Activated CD8-positive, alpha-beta T cell treated with anti-CD3 and anti-CD28 coated beads for 36 hours (primary cell): ENCODE data around the gene ADAMTS9. TPM values are rescaled to one million over a fixed set of nuclear protein-coding genes. Genes with fewer than 3 reads are reported as not detected.

Experiments used
- ATAC-seq: fragments of 200-7000 bp; cut with Tn5 transposase; one replicate; pipeline ENCODE4 v1.10.0; 2021; ENCODE audit warnings: mild to moderate bottlenecking, moderate library complexity
- CTCF ChIA-PET: fragments of 350-600 bp; sonication (Branson Sonifier 250); formaldehyde crosslinking; loops from one replicate; lab custom pipeline; 2021; ENCODE audit warnings: antibody characterized with exemption; lab: Charles Lee
- POLR2A ChIA-PET: fragments of 350-600 bp; sonication (Branson Sonifier 250); formaldehyde crosslinking; loops from one replicate; lab custom pipeline; 2021; ENCODE audit warnings: antibody characterized with exemption; lab: Charles Lee
- DNase-seq: peaks from one replicate; pipeline ENCODE4 v3.0.0-alpha.2; 2020
- H3K27ac Mint-ChIP-seq: one replicate; pipeline ENCODE4 v1.8.0; 2021; ENCODE audit warnings: mild to moderate bottlenecking, mixed read lengths
- H3K27me3 Mint-ChIP-seq: one replicate; pipeline ENCODE4 v1.8.0; 2021; ENCODE audit warnings: mixed read lengths
- H3K36me3 Mint-ChIP-seq: one replicate; pipeline ENCODE4 v1.8.0; 2021; ENCODE audit warnings: low read depth, mixed read lengths
- H3K4me1 Mint-ChIP-seq: one replicate; pipeline ENCODE4 v1.8.0; 2021; ENCODE audit warnings: low read depth, mixed read lengths
- H3K4me3 Mint-ChIP-seq: one replicate; pipeline ENCODE4 v1.8.0; 2021; ENCODE audit warnings: mild to moderate bottlenecking, moderate library complexity, mixed read lengths
- H3K9me3 Mint-ChIP-seq: one replicate; pipeline ENCODE4 v1.8.0; 2021; ENCODE audit warnings: mixed read lengths
- intact Hi-C: fragments of 100-400 bp; cut with micrococcal nuclease; formaldehyde crosslinking; loops from one replicate; pipeline ENCODE4 v1.10.0; 2022
- total RNA-seq, 2 experiments: library from RNA; stranded (reverse); gene quantifications; one replicate each; pipeline ENCODE4 v1.2.3, GENCODE V29; 2021
- TF ChIP-seq, protein P1 (sequence below): fragments of 200-600 bp; IDR thresholded peaks from one replicate; pipeline ENCODE4 v1.8.0; 2022; ENCODE audit warnings: antibody characterized with exemption, mild to moderate bottlenecking

ADAMTS9 gene
- total RNA-seq, 2 experiments from 2014 or later = not detected

- ChIA-PET CTCF (interaction anchor here (1.0 kb wide), 1 partner anchor 443 kb away, joined by 5 read pairs; no protein-coding TSS in a partner anchor), POLR2A (no interaction called here)
- H3K36me3 Mint-ChIP-seq = no peaks in the 10 kb centered on the region
- ATAC-seq = no peak
- H3K4me3 Mint-ChIP-seq = no peak overlapping the region
- H3K4me1 Mint-ChIP-seq = no peaks in the 10 kb centered on the region
- peaks cover 23% of the 10 kb centered on the region for H3K27me3 Mint-ChIP-seq
- H3K9me3 Mint-ChIP-seq = no peaks in the 10 kb centered on the region
- TF ChIP-seq, protein P1, sequence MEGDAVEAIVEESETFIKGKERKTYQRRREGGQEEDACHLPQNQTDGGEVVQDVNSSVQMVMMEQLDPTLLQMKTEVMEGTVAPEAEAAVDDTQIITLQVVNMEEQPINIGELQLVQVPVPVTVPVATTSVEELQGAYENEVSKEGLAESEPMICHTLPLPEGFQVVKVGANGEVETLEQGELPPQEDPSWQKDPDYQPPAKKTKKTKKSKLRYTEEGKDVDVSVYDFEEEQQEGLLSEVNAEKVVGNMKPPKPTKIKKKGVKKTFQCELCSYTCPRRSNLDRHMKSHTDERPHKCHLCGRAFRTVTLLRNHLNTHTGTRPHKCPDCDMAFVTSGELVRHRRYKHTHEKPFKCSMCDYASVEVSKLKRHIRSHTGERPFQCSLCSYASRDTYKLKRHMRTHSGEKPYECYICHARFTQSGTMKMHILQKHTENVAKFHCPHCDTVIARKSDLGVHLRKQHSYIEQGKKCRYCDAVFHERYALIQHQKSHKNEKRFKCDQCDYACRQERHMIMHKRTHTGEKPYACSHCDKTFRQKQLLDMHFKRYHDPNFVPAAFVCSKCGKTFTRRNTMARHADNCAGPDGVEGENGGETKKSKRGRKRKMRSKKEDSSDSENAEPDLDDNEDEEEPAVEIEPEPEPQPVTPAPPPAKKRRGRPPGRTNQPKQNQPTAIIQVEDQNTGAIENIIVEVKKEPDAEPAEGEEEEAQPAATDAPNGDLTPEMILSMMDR = no peak
- no peak overlapping the region for H3K27ac Mint-ChIP-seq
- intact Hi-C loops = no loop called here
- DNase-seq = no peak
These were observed 214.3 kb downstream of the ADAMTS9 start for GRCh38 chr3:64473466-64473865.

DNA sequence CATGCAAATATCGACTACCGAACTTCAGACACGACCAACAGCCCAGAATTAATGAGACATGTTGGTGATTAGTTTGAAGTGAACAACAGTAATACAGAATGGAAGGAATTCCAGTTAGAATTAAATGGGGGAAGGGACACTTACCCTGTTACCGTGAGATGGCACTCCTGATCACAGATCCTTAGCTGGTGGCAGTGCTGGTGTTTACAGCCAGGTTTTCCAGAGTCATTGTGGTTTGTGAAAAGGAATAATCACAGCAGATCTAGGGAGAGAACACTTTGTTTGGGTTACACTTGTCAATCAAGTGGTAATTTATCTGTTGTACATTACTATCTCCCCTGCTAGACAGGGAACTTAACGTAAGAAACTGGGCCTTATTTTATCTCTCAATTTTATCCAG is 217.4 kb downstream of the ADAMTS9 start:
- Mint-ChIP-seq H3K4me1 (no peaks in the 10 kb centered on the region), H3K27me3 (peaks cover 23% of the 10 kb centered on the region), H3K4me3 (no peak overlapping the region), H3K9me3 (no peaks in the 10 kb centered on the region), H3K36me3 (no peaks in the 10 kb centered on the region), H3K27ac (no peak overlapping the region)
- DNase-seq (no peak), ATAC-seq (no peak)
- intact Hi-C loops = no loop called here
- ChIA-PET CTCF (no interaction called here), POLR2A (no interaction called here)
- TF ChIP-seq, protein P1 = no peak

DNA sequence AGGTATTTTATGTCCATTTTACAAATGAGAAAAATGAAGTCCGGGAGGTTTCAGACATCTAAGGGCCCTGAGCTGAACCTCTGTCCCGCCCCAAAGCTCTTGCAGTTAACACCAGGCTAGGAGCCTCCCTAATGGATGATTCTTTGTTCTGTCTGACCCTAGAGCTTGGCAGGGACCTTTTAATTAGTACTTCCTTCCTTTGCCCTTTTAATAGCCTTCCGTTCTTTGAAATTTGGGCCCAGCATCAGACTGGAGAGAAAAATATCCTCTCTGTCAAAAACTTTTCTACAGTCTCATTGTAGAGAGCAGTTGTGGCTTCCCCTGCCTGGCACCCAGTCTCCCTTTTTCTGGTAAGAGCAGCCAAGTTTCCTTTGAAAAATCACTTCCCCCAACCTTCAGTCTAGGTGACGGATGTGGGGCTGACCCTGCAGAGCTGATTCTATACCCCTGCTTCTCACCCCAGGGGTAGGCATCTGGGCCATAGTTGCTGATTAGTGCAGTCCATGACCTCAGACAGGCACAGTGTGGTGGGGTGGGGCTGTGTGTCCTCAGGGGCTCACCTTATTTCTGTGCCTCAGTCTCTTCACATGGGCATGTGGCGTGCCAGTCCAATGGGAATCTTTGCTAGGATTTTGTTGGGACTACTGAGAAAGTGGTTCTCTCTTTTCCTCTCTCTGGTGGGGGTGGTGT is 220.4 kb downstream of the ADAMTS9 start:
- H3K4me1 Mint-ChIP-seq = no peaks in the 10 kb centered on the region
- ChIA-PET POLR2A (no interaction called here), CTCF (no interaction called here)
- H3K27me3 Mint-ChIP-seq = peaks cover 19% of the 10 kb centered on the region
- H3K27ac Mint-ChIP-seq = no peak overlapping the region
- H3K9me3 Mint-ChIP-seq = no peaks in the 10 kb centered on the region
- H3K4me3 Mint-ChIP-seq = no peak overlapping the region
- DNase-seq (no peak), ATAC-seq (no peak)
- intact Hi-C loops = no loop called here
- TF ChIP-seq, protein P1 = no peak
- H3K36me3 Mint-ChIP-seq = no peaks in the 10 kb centered on the region
